GM21786 (cell line): ENCODE results near the gene GDF15.

Source experiments
- ATAC-seq: cut with Tn5 transposase; IDR thresholded peaks from one replicate; pipeline ENCODE4 v1.9.1; 2021; ENCODE audit not compliant: unreplicated experiment

Gene GDF15

GRCh38 chr19:18430417-18431144 is 44.6 kb downstream of the GDF15 start:
- no peak for ATAC-seq

- ATAC-seq: no peak
These were observed 45.6 kb downstream of the GDF15 start for GRCh38 chr19:18431351-18432197.

- ATAC-seq: no peak
These were observed 46.5 kb downstream of the GDF15 start for GRCh38 chr19:18432275-18433014.

DNA sequence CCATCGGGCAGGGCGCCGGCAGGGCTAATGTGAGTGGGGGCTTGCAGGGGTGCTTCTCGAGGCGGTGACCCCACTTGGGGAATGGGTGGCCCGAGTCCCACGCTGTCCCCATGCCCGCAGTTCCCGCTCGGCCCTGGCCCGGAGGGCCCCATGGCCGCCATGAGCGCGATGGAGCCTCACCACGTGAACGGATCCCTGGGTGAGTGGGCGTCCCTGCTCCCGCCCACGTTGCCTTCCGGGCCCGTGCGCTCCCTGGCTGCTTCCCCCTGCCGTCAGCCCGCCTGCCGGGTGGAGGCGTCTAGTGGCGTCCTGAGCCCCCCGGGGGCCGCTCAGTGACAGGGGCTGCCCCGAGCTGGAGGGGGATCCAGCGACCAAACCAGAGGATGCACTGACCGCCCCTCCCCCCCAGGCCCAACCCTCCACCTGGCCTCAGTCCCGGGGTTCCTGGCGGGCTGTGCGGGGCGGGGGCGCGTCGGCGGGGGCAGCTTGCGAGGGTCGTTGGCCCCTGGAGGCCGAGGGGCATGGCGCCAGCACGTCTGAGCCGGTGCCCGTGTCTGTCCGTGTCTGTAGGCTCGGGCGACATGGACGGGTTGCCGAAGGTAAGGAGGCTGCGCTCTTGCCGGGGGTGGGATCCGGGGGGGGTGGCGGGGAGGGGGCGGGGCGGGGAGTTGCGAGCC is 47.2 kb downstream of the GDF15 start:
- no peak for ATAC-seq

- no peak for ATAC-seq
These were observed 47.9 kb downstream of the GDF15 start for GRCh38 chr19:18433735-18434398.

- ATAC-seq: no peak
These were observed 48.6 kb downstream of the GDF15 start for GRCh38 chr19:18434411-18435175.

GRCh38 chr19:18435178-18435841 is 49.4 kb downstream of the GDF15 start:
- no peak for ATAC-seq

- no peak for ATAC-seq
These were observed 50.1 kb downstream of the GDF15 start for GRCh38 chr19:18435842-18436670.

GRCh38 chr19:18436671-18437490 is 50.9 kb downstream of the GDF15 start:
- ATAC-seq: no peak

- ATAC-seq: no peak
These were observed 51.8 kb downstream of the GDF15 start, which contains the start of gene ISYNA1 for GRCh38 chr19:18437491-18438330. TSS of gene ISYNA1 (minus strand) at chr19:18438133. CDS start at chr19:18437979, 154 bp downstream.

DNA sequence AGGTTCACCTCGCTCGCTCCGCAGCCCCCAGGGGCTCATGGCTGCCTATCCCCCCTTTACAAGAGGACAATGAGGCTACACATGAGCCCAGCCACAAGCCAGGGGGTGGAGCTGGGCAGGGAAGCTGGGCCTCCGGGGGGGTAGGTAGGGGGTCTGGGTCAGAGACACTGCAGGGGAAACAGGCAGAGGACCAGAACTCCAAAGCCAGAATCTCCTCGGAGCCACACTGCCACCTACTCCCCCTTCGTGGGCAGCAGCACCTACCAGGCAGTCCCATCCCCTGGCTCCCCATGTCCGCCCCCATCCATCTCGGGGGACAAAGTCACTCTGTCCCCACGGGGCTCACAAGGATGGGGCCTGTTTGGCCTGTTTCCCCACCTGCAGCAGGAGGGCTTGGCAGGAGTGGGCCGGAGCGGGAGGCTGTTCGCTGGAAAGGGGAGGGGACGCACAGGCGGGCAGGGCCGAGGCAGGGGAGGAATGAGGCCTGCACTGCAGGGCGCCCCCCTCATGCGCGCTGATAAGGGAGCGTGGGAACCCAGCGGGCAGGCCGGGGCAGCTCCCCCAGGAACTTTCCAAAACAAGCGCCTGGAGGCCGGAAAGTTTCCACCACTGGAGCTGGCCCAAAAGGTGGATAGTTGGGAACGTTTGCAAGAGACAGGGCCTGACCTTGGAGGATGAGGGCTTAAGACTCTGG is 52.5 kb downstream of the GDF15 start:
- ATAC-seq: no peak
